Right lobe of liver (tissue), 6 donors: ENCODE measurements around the gene CDH6. TPM values are rescaled to one million over a fixed set of nuclear protein-coding genes. Genes with fewer than 3 reads are reported as not detected.

Source experiments
- ATAC-seq, 4 donors: fragments of 200-7000 bp; cut with Tn5 transposase; one replicate each; pipeline ENCODE4 v1.9.1; 2020; ENCODE audit warnings: mild to moderate bottlenecking in 4 of 4, moderate library complexity in 4 of 4
- DNase-seq, 3 donors: peaks; one replicate each; pipeline ENCODE4 v3.0.0-alpha.2; 2020
- H3K27ac ChIP-seq, 3 donors: fragments of 200-600 bp; one replicate each; pipeline ENCODE4 v1.8.0; 2022
- H3K27me3 ChIP-seq, 2 donors: fragments of 200-600 bp; one replicate each; pipeline ENCODE4 v1.8.0; 2022
- H3K36me3 ChIP-seq, 4 donors: fragments of 200-600 bp; sonication (generic) in 1 of 4; one replicate each; pipeline versions ENCODE4 v1.5.1 to v1.8.0; 2017 to 2022; ENCODE audit warnings: control low read depth in 1 of 4
- H3K4me1 ChIP-seq, 4 donors: fragments of 200-600 bp; sonication (generic) in 1 of 4; one replicate each; pipeline versions ENCODE4 v1.5.1 to v1.8.0; 2017 to 2022; ENCODE audit warnings: control low read depth in 1 of 4
- H3K4me3 ChIP-seq, 3 donors: fragments of 200-600 bp; one replicate each; pipeline ENCODE4 v1.8.0; 2022
- H3K9me3 ChIP-seq, 4 donors: fragments of 200-600 bp; sonication (generic) in 1 of 4; one replicate each; pipeline versions ENCODE4 v1.5.1 to v1.8.0; 2017 to 2022; ENCODE audit warnings: control low read depth in 1 of 4
- CTCF ChIP-seq, 4 donors: fragments of 200-600 bp in 3 of 4; fragments of 450-650 bp in 1 of 4; IDR thresholded peaks; one replicate each; pipeline versions ENCODE4 v1.5.1 to v1.8.0; 2016 to 2022; ENCODE audit warnings: antibody characterized with exemption in 4 of 4, mild to moderate bottlenecking in 2 of 4
- POLR2A ChIP-seq: fragments of 450-650 bp; IDR thresholded peaks from one replicate; pipeline ENCODE4 v1.6.1; 2017; ENCODE audit warnings: antibody characterized with exemption, mild to moderate bottlenecking
- WGBS: methylation state at CpG from one replicate; pipeline ENCODE4 v1.1.6; 2018; ENCODE audit warnings: low coverage, low lambda C conversion rate; ENCODE audit not compliant: insufficient coverage; ENCODE audit errors: missing lambda C conversion rate; 5-methylcytosine and 5-hydroxymethylcytosine counted together
- intact Hi-C, 2 donors: fragments of 100-400 bp; cut with DNase I; formaldehyde crosslinking; loops; one replicate each; pipeline versions ENCODE4 v1.11.2 to v1.14.1; 2022
- total RNA-seq, 6 experiments: library from RNA; depleted of rRNA in 2 of 6; stranded (reverse); fragments of >200 nt in 2 of 6; fragmentation: NEBNext Ultra II Directional in 3 of 6; extraction: Animal tissue kit (Norgen Biotek cat#: 25700) in 3 of 6; gene quantifications; one replicate each; pipeline versions ENCODE4 v1.1.0 to v1.2.4, GENCODE V29; 2016 to 2023
- donor health status: DM: no; HTN: yes; CAD: no.
- donor health status: DM: no; HTN: no; CAD: no.
- donor health status: DM: no; HTN: no; CAD: no.
- donor health status: DM: no; HTN: yes; CAD: no.
- donor health status: DM: no; HTN: yes; CAD: no.

CDH6 gene
- total RNA-seq, 6 experiments from 2014 or later: 0.49 to 1.8 (median 0.74) TPM

- no peak overlapping the region for H3K27ac ChIP-seq
Observed at GRCh38 chr5:31197183-31197582, 3.7 kb downstream of the CDH6 start.

GRCh38 chr5:31204958-31205357 is 11.5 kb downstream of the CDH6 start:
- DNase-seq (no peak), ATAC-seq (no peak)
- H3K4me3 ChIP-seq: no peak overlapping the region
- intact Hi-C loops: no loop called here
- H3K9me3 ChIP-seq: no peaks in the 10 kb centered on the region
- no peaks in the 10 kb centered on the region for H3K36me3 ChIP-seq
- TF ChIP-seq CTCF (IDR thresholded peaks at IDR 0.05) (no peak), POLR2A (no peak)
- WGBS: 23% methylated on average over 1 of the region's 1 CpG
- H3K4me1 ChIP-seq: no peaks in the 10 kb centered on the region
- H3K27ac ChIP-seq: no peak overlapping the region
- H3K27me3 ChIP-seq: no peaks in the 10 kb centered on the region

More at GRCh38 chr5:31197183-31197582, 3.7 kb downstream of the CDH6 start:
- DNase-seq: no peak
- peaks cover 0 to 19% (median 0%) of the 10 kb centered on the region in 4 donors for H3K4me1 ChIP-seq
- intact Hi-C loops: no loop called here
- 4% methylated on average over 1 of the region's 1 CpG for WGBS
- H3K9me3 ChIP-seq: no peaks in the 10 kb centered on the region
- no peaks in the 10 kb centered on the region for H3K36me3 ChIP-seq
- TF ChIP-seq POLR2A (no peak), CTCF (IDR thresholded peaks at IDR 0.05) (no peak)
- H3K4me3 ChIP-seq: no peak overlapping the region
- ATAC-seq: no peak
- peaks cover 2 to 12% of the 10 kb centered on the region in 2 donors for H3K27me3 ChIP-seq

GRCh38 chr5:31208043-31208442 is 14.6 kb downstream of the CDH6 start:
- 70% methylated on average over 2 of the region's 6 CpGs for WGBS

GRCh38 chr5:31209334-31209733 is 15.8 kb downstream of the CDH6 start:
- no peak for TF ChIP-seq CTCF (IDR thresholded peaks at IDR 0.05)
- TF ChIP-seq POLR2A: no peak
- no peak for DNase-seq
- WGBS: 50% methylated on average over 3 of the region's 3 CpGs

More at GRCh38 chr5:31208043-31208442, 14.6 kb downstream of the CDH6 start:
- Histone ChIP-seq H3K4me1 (no peaks in the 10 kb centered on the region), H3K4me3 (no peak overlapping the region), H3K9me3 (no peaks in the 10 kb centered on the region), H3K27ac (no peak overlapping the region), H3K36me3 (no peaks in the 10 kb centered on the region), H3K27me3 (no peaks in the 10 kb centered on the region)
- intact Hi-C loops: no loop called here
- TF ChIP-seq CTCF (IDR thresholded peaks at IDR 0.05): no peak
- TF ChIP-seq POLR2A: no peak
- ATAC-seq (no peak), DNase-seq (no peak)

GRCh38 chr5:31211098-31211497 is 17.6 kb downstream of the CDH6 start:
- DNase-seq: no peak
- no peak overlapping the region for H3K4me3 ChIP-seq
- ATAC-seq: no peak
- no peaks in the 10 kb centered on the region for H3K9me3 ChIP-seq
- no peaks in the 10 kb centered on the region for H3K27me3 ChIP-seq
- intact Hi-C loops: no loop called here
- TF ChIP-seq POLR2A: no peak
- no peak for TF ChIP-seq CTCF (IDR thresholded peaks at IDR 0.05)
- no peak overlapping the region for H3K27ac ChIP-seq
- no peaks in the 10 kb centered on the region for H3K4me1 ChIP-seq
- H3K36me3 ChIP-seq: no peaks in the 10 kb centered on the region

More at GRCh38 chr5:31209334-31209733, 15.8 kb downstream of the CDH6 start:
- H3K9me3 ChIP-seq: no peaks in the 10 kb centered on the region
- no peak overlapping the region for H3K27ac ChIP-seq
- no peak overlapping the region for H3K4me3 ChIP-seq
- intact Hi-C loops: no loop called here
- no peaks in the 10 kb centered on the region for H3K27me3 ChIP-seq
- H3K4me1 ChIP-seq: no peaks in the 10 kb centered on the region
- no peaks in the 10 kb centered on the region for H3K36me3 ChIP-seq
- ATAC-seq: no peak
